Fibroblast of the aortic adventitia (primary cell): ENCODE results near the gene GOLGA6C. TPM values are rescaled to one million over a fixed set of nuclear protein-coding genes. Genes with fewer than 3 reads are reported as not detected.
"Not testable (repeated sequence)": the region's sequence is repeated elsewhere in the genome, so short reads cannot be mapped to it uniquely, and the experiment has no call there.

ENCODE experiments used
- DNase-seq: peaks from one replicate; pipeline ENCODE4 v3.0.0-alpha.2; 2010; ENCODE audit warnings: low read depth
- H3K4me3 ChIP-seq: 2 replicates; pipeline ENCODE4 v1.5.1; 2011; ENCODE audit warnings: low read depth, mild to moderate bottlenecking, control low read depth, low read length, moderate library complexity
- CTCF ChIP-seq: IDR thresholded peaks from 2 replicates; pipeline ENCODE4 v1.5.1; 2011; ENCODE audit warnings: mild to moderate bottlenecking, low read length, control low read depth, inconsistent platforms; ENCODE audit not compliant: insufficient read depth
- total RNA-seq: library from RNA; depleted of rRNA; stranded (reverse); fragments of >200 nt; gene quantifications from 2 replicates; pipeline ENCODE4 v1.2.3, GENCODE V29; 2012; ENCODE audit warnings: low replicate concordance

Gene GOLGA6C
- total RNA-seq, 1 donor = not detected

DNA sequence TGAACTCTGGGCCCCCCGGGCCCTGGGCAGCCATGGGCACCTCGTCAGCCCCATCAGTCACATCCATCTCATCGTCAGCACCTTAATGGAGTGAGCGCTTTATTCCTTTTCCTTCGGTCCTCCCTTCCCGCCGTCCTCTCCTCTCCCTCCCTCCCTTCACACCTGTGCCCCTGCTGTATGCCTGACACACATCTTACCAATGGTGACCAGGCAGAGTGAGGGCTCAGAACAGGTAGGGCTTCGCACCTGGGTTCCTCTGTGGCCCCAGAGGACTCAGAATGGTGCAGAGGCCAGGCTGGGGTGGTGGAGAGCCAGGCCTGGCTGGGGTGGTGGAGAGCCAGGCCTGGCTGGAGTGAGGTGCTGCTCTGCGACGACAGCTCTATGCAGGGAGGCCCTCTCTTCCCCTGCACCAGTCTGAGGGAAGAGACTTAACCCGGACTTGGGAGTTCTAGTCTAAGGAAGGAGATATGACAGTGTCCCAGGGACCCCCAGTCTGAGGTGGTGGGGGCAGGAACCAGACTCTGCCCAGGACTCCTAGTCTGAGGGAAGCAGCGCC, 44.8 kb upstream of the GOLGA6C start:
- no peak for DNase-seq
- TF ChIP-seq CTCF = no peak
- no peak overlapping the region for H3K4me3 ChIP-seq

- no peak for TF ChIP-seq CTCF
- DNase-seq = no peak
- no peak overlapping the region for H3K4me3 ChIP-seq
These were observed 44.3 kb upstream of the GOLGA6C start for GRCh38 chr15:75213768-75214221.

- H3K4me3 ChIP-seq = no peak overlapping the region
- no peak for DNase-seq
- TF ChIP-seq CTCF = no peak
These were observed 43.6 kb upstream of the GOLGA6C start for GRCh38 chr15:75214293-75215096.

GRCh38 chr15:75215107-75216004, 42.8 kb upstream of the GOLGA6C start:
- TF ChIP-seq CTCF = no peak
- no peak overlapping the region for H3K4me3 ChIP-seq
- no peak for DNase-seq

DNA sequence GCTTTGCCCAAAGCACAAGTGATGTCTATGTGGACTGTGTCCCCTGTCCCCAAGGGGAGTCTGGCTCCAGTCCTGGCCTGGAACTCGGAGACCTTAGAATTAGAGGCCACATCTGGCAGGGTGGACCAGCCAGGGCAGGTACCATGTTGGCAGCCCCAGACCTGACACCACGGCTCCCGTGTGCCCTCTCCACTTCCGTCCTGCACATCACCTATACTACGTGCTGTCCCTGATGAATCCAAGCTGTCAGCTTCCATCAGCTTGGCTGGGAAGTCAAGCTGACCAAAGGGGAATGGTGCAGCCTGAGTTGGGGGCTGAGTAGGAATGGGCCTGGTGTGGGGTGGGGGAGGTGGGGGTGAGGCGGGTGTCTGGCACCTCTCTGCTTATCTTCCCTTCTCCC, 41.1 kb upstream of the GOLGA6C start:
- no peak overlapping the region for H3K4me3 ChIP-seq
- DNase-seq = no peak
- no peak for TF ChIP-seq CTCF

- DNase-seq, H3K4me3 ChIP-seq: not testable (repeated sequence)
These were observed 40.6 kb upstream of the GOLGA6C start for GRCh38 chr15:75217574-75217973.

DNA sequence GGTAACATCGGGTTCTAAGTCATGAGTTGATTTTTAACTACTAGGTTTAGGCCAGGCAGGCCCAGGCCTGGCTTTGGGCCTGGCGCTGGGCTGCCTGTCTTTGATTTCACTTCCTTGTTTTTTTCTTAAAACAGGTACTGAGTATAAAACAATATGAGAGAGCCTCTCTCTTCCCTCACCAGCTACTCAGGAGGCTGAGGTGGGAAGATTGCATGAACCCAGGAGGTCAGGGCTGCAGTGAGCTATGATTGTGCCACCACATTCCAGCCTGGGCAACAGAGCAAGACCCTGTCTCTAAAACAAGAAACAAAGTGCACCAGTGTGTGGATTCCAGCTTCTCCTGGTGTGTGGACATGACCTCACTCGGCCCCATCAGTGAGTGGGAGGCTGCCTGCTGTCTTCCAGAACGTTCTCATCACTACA, 38.6 kb upstream of the GOLGA6C start:
- not testable (repeated sequence) for DNase-seq

More for the DNA sequence above, 38.6 kb upstream of the GOLGA6C start:
- H3K4me3 ChIP-seq = not testable (repeated sequence)
